Caco-2 (cell line): ENCODE measurements around the gene NUBPL. TPM values are rescaled to one million over a fixed set of nuclear protein-coding genes. Genes with fewer than 3 reads are reported as not detected.

Experiments
- BruUV-seq: library from RNA; stranded (reverse); fragments of 400-500 nt; replicated peaks from 2 replicates; lab custom pipeline; 2021; lab: Mats Ljungman, UMichigan
- CTCF ChIA-PET: fragments of 300-600 bp; sonication (Branson Sonifier 250); formaldehyde crosslinking; loops from one replicate; lab custom pipeline; 2022; ENCODE audit warnings: antibody characterized with exemption; lab: Charles Lee
- POLR2A ChIA-PET: fragments of 300-600 bp; sonication (Branson Sonifier 250); formaldehyde crosslinking; loops from one replicate; lab custom pipeline; 2022; ENCODE audit warnings: antibody characterized with exemption; lab: Charles Lee
- DNase-seq, 2 experiments: peaks; one replicate each; pipeline versions ENCODE4 v3.0.0 to v3.0.0-alpha.2; 2020 to 2022
- H3K27me3 ChIP-seq: replicated peaks from 2 replicates; pipeline ENCODE4 v1.6.0; 2011; ENCODE audit warnings: low read length; ENCODE audit not compliant: control insufficient read depth, insufficient read depth
- H3K36me3 ChIP-seq: 2 replicates; pipeline ENCODE4 v1.5.1; 2011; ENCODE audit warnings: low read length; ENCODE audit not compliant: control insufficient read depth, insufficient read depth
- H3K4me1 ChIP-seq: fragments of 250-450 bp; sonication (Bioruptor Pico); 2 replicates; pipeline ENCODE4 v1.5.1; 2020; ENCODE audit warnings: mild to moderate bottlenecking
- H3K4me3 ChIP-seq: 2 replicates; pipeline ENCODE4 v1.5.1; 2011; ENCODE audit warnings: low read depth, mild to moderate bottlenecking, control low read depth, low read length
- H3K9me3 ChIP-seq: fragments of 250-450 bp; sonication (Bioruptor Pico); 2 replicates; pipeline ENCODE4 v1.5.1; 2020; ENCODE audit warnings: mild to moderate bottlenecking, moderate library complexity
- H3K27ac Mint-ChIP-seq: one replicate; pipeline ENCODE4 v1.8.0; 2022; ENCODE audit warnings: mixed read lengths; ENCODE audit not compliant: unreplicated experiment
- H3K27me3 Mint-ChIP-seq: one replicate; pipeline ENCODE4 v1.8.0; 2022; ENCODE audit warnings: mixed read lengths; ENCODE audit not compliant: insufficient read depth, unreplicated experiment
- H3K36me3 Mint-ChIP-seq: one replicate; pipeline ENCODE4 v1.8.0; 2022; ENCODE audit warnings: mild to moderate bottlenecking, mixed read lengths; ENCODE audit not compliant: insufficient read depth, unreplicated experiment
- H3K4me1 Mint-ChIP-seq: one replicate; pipeline ENCODE4 v1.8.0; 2022; ENCODE audit warnings: low read depth, mixed read lengths; ENCODE audit not compliant: unreplicated experiment
- H3K4me3 Mint-ChIP-seq: one replicate; pipeline ENCODE4 v1.8.0; 2022; ENCODE audit warnings: mild to moderate bottlenecking, moderate library complexity, mixed read lengths; ENCODE audit not compliant: unreplicated experiment
- H3K9me3 Mint-ChIP-seq: one replicate; pipeline ENCODE4 v1.8.0; 2022; ENCODE audit warnings: mixed read lengths; ENCODE audit not compliant: unreplicated experiment
- intact Hi-C: fragments of 100-400 bp; cut with micrococcal nuclease; formaldehyde crosslinking; loops from one replicate; pipeline ENCODE4 v1.10.0; 2022; ENCODE audit not compliant: unreplicated experiment
- total RNA-seq: library from RNA; stranded (reverse); gene quantifications from 2 replicates; pipeline ENCODE4 v1.2.3, GENCODE V29; 2022
- TF ChIP-seq, protein P1 (sequence below), 2 experiments: fragments of 200-600 bp in 1 of 2; IDR thresholded peaks; 1 replicate in 1 of 2; 2 replicates in 1 of 2; pipeline versions ENCODE4 v1.5.1 to v1.8.0; 2011 to 2022; ENCODE audit warnings: antibody characterized with exemption in 1 of 2, control low read depth in 1 of 2, inconsistent platforms in 1 of 2, low read depth in 1 of 2, low read length in 1 of 2, mild to moderate bottlenecking in 1 of 2, moderate library complexity in 1 of 2; ENCODE audit not compliant: insufficient read depth in 1 of 2, severe bottlenecking in 1 of 2, unreplicated experiment in 1 of 2

Gene NUBPL
- total RNA-seq, 1 experiment from 2014 or later: 13.9 TPM

- peaks cover 9% of the 10 kb centered on the region for H3K27me3 Mint-ChIP-seq
- POLR2A ChIA-PET: no interaction called here
- no peaks in the 10 kb centered on the region for H3K36me3 ChIP-seq
- H3K4me3 ChIP-seq: no peak overlapping the region
- H3K27me3 ChIP-seq: no peaks in the 10 kb centered on the region
- no peaks in the 10 kb centered on the region for H3K9me3 Mint-ChIP-seq
- BruUV-seq: no TSS peak
- peaks cover 4% of the 10 kb centered on the region; the same call in 1 of the 2 replicates for H3K4me1 ChIP-seq
- no peaks in the 10 kb centered on the region for H3K9me3 ChIP-seq
- TF ChIP-seq, protein P1, sequence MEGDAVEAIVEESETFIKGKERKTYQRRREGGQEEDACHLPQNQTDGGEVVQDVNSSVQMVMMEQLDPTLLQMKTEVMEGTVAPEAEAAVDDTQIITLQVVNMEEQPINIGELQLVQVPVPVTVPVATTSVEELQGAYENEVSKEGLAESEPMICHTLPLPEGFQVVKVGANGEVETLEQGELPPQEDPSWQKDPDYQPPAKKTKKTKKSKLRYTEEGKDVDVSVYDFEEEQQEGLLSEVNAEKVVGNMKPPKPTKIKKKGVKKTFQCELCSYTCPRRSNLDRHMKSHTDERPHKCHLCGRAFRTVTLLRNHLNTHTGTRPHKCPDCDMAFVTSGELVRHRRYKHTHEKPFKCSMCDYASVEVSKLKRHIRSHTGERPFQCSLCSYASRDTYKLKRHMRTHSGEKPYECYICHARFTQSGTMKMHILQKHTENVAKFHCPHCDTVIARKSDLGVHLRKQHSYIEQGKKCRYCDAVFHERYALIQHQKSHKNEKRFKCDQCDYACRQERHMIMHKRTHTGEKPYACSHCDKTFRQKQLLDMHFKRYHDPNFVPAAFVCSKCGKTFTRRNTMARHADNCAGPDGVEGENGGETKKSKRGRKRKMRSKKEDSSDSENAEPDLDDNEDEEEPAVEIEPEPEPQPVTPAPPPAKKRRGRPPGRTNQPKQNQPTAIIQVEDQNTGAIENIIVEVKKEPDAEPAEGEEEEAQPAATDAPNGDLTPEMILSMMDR (IDR thresholded peaks at IDR 0.05; ENCODE audit: insufficient read depth in 1 of 2, low read depth in 1 of 2, low read length in 1 of 2, severe bottlenecking in 1 of 2, unreplicated experiment in 1 of 2): no peak
- no peak overlapping the region for H3K4me3 Mint-ChIP-seq
- no peaks in the 10 kb centered on the region for H3K36me3 Mint-ChIP-seq
- peaks cover 7% of the 10 kb centered on the region for H3K4me1 Mint-ChIP-seq
- intact Hi-C loops: no loop called here
- CTCF ChIA-PET: no interaction called here
- DNase-seq: no peak
- no peak overlapping the region for H3K27ac Mint-ChIP-seq
Measured at GRCh38 chr14:31884776-31885379, 323.7 kb downstream of the NUBPL start.

GRCh38 chr14:31886156-31886835 is 325.1 kb downstream of the NUBPL start:
- TF ChIP-seq, protein P1 (IDR thresholded peaks at IDR 0.05; ENCODE audit: insufficient read depth in 1 of 2, low read depth in 1 of 2, low read length in 1 of 2, severe bottlenecking in 1 of 2, unreplicated experiment in 1 of 2): no peak
- H3K4me3 Mint-ChIP-seq: no peak overlapping the region
- peaks cover under 1% of the 10 kb centered on the region for H3K4me1 Mint-ChIP-seq
- ChIA-PET POLR2A (no interaction called here), CTCF (no interaction called here)
- no peaks in the 10 kb centered on the region for H3K36me3 Mint-ChIP-seq
- intact Hi-C loops: no loop called here
- no TSS peak for BruUV-seq
- H3K9me3 Mint-ChIP-seq: no peaks in the 10 kb centered on the region
- Histone ChIP-seq H3K4me3 (no peak overlapping the region), H3K9me3 (no peaks in the 10 kb centered on the region), H3K27me3 (no peaks in the 10 kb centered on the region), H3K36me3 (no peaks in the 10 kb centered on the region), H3K4me1 (peaks cover 3% of the 10 kb centered on the region; the same call in 1 of the 2 replicates)
- H3K27ac Mint-ChIP-seq: no peak overlapping the region
- H3K27me3 Mint-ChIP-seq: peaks cover 9% of the 10 kb centered on the region
- no peak for DNase-seq

- TF ChIP-seq, protein P1 (IDR thresholded peaks at IDR 0.05; ENCODE audit: insufficient read depth in 1 of 2, low read depth in 1 of 2, low read length in 1 of 2, severe bottlenecking in 1 of 2, unreplicated experiment in 1 of 2): no peak
- Mint-ChIP-seq H3K27me3 (peaks cover 9% of the 10 kb centered on the region), H3K4me3 (no peak overlapping the region), H3K27ac (no peak overlapping the region), H3K4me1 (no peaks in the 10 kb centered on the region), H3K36me3 (no peaks in the 10 kb centered on the region), H3K9me3 (no peaks in the 10 kb centered on the region)
- Histone ChIP-seq H3K36me3 (no peaks in the 10 kb centered on the region), H3K27me3 (no peaks in the 10 kb centered on the region), H3K4me3 (no peak overlapping the region), H3K4me1 (no peaks in the 10 kb centered on the region), H3K9me3 (no peaks in the 10 kb centered on the region)
- BruUV-seq: no TSS peak
- no peak for DNase-seq
- CTCF ChIA-PET: no interaction called here
- intact Hi-C loops: no loop called here
- POLR2A ChIA-PET: no interaction called here
Measured at GRCh38 chr14:31887929-31888580, 326.9 kb downstream of the NUBPL start.
